Panc1 (cell line): Measurements from ENCODE around the gene C1orf105.

Source experiments
- CTCF ChIP-seq: fragments of 450-650 bp; IDR thresholded peaks from 2 replicates; pipeline ENCODE4 v1.5.1; 2017; ENCODE audit warnings: mild to moderate bottlenecking
- POLR2AphosphoS5 ChIP-seq: IDR thresholded peaks from 2 replicates; pipeline ENCODE4 v1.6.1; 2012; ENCODE audit warnings: mild to moderate bottlenecking, low read depth, low read length, moderate library complexity
- SIN3A ChIP-seq: IDR thresholded peaks from 2 replicates; pipeline ENCODE4 v1.6.1; 2012; ENCODE audit warnings: low read depth, mild to moderate bottlenecking, low read length, moderate library complexity, borderline replicate concordance; ENCODE audit not compliant: insufficient read depth
- TCF7L2 ChIP-seq: IDR thresholded peaks from 2 replicates; pipeline ENCODE4 v1.6.1; 2011; ENCODE audit warnings: mild to moderate bottlenecking, low read depth, low read length, inconsistent platforms

GRCh38 chr1:172457479-172458130 is 37.1 kb downstream of the C1orf105 start:
- TF ChIP-seq CTCF (no peak), TCF7L2 (no peak), POLR2AphosphoS5 (no peak), SIN3A (no peak)
